GM12878 (cell line): ENCODE data around the gene RCN2.

Source experiments
- LARP7 ChIP-seq: fragments of 450-650 bp; IDR thresholded peaks from 2 replicates; pipeline ENCODE4 v1.6.1; 2017; ENCODE audit warnings: mild to moderate bottlenecking
- TF ChIP-seq, protein P1 (sequence below), 3 experiments: IDR thresholded peaks in 2 of 3; conservative IDR thresholded peaks in 1 of 3; 2 replicates each; pipeline ENCODE4 v1.5.1; 2011; ENCODE audit warnings: low read depth in 3 of 3, low read length in 3 of 3, mild to moderate bottlenecking in 3 of 3, control low read depth in 2 of 3, moderate library complexity in 2 of 3, inconsistent platforms in 1 of 3, mixed read lengths in 1 of 3; ENCODE audit not compliant: control insufficient read depth in 2 of 3, insufficient read depth in 1 of 3; ENCODE audit errors: extremely low read depth in 1 of 3

DNA sequence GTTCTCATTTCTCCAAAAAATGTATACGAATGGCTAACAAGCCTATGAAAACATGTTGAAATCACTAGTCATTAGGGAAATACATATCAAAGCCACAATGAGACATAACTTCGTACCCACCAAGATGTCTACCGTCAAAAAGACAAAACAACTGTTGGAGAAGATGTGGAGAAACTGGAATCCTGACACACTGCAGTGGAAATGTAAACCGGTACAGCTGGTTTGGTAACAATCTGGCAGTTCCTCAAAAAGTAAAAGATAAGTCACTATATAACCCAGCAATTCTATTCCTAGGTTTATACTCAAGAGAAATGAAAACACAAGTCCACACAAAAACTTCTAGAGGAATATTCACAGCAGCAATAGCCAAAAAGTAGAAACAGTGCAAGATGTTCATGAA lies 33.4 kb upstream of the RCN2 start:
- no peak for TF ChIP-seq LARP7
- TF ChIP-seq, protein P1, sequence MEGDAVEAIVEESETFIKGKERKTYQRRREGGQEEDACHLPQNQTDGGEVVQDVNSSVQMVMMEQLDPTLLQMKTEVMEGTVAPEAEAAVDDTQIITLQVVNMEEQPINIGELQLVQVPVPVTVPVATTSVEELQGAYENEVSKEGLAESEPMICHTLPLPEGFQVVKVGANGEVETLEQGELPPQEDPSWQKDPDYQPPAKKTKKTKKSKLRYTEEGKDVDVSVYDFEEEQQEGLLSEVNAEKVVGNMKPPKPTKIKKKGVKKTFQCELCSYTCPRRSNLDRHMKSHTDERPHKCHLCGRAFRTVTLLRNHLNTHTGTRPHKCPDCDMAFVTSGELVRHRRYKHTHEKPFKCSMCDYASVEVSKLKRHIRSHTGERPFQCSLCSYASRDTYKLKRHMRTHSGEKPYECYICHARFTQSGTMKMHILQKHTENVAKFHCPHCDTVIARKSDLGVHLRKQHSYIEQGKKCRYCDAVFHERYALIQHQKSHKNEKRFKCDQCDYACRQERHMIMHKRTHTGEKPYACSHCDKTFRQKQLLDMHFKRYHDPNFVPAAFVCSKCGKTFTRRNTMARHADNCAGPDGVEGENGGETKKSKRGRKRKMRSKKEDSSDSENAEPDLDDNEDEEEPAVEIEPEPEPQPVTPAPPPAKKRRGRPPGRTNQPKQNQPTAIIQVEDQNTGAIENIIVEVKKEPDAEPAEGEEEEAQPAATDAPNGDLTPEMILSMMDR (IDR thresholded peaks at IDR 0.05 in 2 of 3, conservative IDR thresholded peaks at IDR 0.05 in 1 of 3; ENCODE audit: control insufficient read depth in 2 of 3, extremely low read depth in 1 of 3, insufficient read depth in 1 of 3, low read depth in 3 of 3, low read length in 3 of 3), result no peak
